NCI-H1417 treated with DMSO at 0.1 percent for 48 hours (cell line): ENCODE data around the gene RBM24.
"Not testable (repeated sequence)": the region's sequence is repeated elsewhere in the genome, so short reads cannot be mapped to it uniquely, and the experiment has no call there.

ENCODE experiments used
- DNase-seq: peaks from one replicate; lab custom pipeline; 2025; lab: John Stamatoyannopoulos, UW

RBM24 gene

DNA sequence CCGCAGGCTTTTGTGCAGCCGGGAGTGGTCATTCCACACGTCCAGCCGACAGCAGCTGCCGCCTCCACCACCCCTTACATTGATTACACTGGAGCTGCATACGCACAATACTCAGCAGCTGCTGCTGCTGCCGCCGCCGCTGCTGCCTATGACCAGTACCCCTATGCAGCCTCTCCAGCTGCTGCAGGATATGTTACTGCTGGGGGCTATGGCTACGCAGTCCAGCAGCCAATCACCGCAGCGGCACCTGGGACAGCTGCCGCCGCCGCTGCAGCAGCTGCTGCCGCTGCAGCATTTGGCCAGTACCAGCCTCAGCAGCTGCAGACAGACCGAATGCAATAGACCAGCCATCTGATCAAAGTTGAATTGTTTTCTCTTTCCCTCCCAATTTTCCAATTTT, 10.6 kb downstream of the RBM24 start:
- no peak for DNase-seq

DNA sequence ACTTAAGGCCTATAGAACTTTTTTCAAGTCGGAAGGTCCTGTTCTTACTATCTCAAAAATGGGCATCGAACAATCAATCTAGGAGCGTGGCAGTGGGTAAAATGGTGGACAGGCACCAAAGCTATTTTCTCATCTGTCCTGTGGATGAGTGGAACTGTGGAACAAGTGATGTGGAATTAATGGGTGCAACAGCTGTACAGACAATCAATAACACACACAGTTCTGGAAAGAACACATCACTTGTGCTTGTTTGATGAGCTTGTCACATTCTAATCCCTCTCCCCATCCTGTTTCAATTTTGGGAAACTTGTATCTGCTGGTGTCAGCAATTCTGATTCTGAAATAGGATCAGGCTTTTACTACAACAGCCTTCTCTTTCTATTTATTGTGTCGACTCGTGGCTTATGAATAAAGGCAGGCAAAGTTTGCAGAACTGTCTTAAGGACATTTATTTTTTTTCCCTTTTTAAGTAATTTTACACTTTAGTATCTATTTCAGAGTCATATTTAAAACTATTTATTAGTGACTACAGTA, 11.5 kb downstream of the RBM24 start:
- no peak for DNase-seq

DNA sequence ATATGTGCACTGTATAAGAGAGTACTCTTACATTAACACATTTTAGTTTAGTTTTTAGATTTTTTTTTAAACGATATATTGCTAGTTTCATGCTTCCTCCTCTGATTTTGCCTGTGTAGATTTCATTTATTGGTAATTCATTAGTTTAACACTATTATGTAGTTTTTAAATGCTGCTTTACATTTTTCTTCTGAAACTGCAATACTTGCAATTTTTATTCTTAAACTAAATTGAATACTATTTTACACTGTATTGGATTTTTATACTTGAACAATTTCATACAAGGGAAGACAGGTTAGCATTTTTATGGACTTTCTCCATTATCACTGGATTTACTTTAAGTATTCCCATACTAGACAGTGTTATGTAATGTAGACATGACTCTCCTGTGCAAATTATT, 12.2 kb downstream of the RBM24 start:
- no peak for DNase-seq

DNA sequence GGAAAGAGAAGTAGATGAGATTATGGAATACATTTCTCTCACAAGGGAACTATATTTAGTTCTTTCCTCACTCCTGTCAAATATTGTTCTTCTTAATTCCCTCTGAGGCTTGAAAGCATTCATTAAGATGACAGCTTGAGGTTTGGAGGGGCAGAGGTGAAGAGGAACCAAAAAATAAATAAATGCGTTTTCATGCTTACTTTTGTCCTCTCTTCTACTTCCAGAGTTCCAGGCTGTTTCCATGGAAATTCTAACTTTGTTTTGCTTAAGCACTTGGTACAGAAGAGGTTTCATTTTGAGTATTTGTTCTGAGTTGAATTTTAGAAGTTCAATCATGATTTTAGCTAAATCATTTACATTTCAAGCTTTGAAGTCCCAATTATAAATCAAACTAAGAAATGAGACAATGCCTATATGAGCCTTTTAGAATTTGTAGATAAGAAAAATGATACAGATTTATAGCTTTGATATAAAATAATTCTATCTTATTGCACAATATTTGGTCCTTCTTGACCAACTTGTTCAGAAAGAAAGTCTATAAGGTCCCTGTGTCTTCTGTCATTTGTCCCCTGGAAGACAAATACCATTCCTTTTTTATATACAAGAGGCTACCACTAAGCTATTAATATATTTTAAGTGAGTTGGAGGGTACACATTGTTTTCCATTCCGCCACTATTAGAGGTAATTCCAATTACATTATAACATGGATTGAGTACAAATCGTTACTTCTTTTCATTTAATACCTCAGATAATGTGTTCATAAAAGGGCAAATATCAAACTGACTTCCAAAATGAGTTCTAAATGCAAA, 16.3 kb downstream of the RBM24 start:
- DNase-seq, result no peak

DNA sequence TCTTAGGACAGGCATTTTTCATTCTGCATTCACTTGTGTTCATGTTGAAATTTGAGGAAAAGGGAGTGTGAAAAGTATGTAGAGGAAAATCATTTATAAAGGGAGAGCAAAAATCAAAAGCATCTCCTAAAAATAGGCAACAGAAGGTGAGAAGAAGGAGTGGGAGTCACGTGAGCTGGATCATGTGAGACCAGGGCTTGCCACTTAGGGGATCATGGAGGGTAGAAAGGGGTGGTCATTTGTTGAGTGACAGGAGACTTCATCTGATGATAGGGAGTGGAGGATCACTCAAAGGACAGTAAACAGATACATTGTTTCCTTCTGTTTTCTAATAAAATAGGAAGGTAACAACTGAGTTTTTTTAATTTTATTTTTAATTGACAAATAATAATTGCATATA, 17.1 kb downstream of the RBM24 start:
- no peak for DNase-seq

DNA sequence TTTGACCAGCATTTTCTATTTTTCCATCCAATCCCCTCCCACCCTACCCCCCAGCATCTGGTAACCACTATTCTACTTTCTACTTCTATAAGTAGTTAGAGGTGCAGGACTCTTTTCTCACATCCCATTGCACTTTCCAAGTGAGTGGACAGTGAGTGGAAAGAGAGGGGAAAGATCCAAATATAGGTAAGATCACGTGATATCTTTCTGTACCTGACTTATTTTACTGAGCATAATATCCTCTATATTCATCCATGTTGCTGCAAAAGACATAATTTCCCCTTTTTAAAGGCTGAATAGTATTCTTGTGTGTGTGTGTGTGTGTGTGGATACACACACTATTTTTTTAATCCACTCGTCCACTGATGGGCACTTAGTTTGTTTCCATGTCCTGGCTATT, 18.1 kb downstream of the RBM24 start:
- no peak for DNase-seq

DNA sequence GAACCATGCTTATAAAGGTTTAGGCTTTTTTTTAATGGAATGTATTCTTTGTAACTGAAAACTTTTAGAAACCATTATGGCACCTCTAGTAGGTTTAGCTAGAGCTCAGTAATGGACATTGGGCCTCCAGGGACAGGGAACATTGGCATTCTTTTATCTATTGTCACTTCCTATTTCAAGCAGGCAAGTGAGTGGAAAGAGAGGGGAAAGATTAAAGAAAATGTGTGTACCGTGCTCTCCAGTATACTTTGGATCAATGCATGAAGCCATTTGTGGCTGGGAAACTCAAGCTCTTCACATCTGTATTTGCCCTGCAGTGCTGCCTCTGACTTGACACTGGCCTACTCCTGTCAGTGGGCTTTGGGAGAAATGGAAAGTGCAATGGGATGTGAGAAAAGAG, 18.6 kb downstream of the RBM24 start:
- DNase-seq, result no peak

DNA sequence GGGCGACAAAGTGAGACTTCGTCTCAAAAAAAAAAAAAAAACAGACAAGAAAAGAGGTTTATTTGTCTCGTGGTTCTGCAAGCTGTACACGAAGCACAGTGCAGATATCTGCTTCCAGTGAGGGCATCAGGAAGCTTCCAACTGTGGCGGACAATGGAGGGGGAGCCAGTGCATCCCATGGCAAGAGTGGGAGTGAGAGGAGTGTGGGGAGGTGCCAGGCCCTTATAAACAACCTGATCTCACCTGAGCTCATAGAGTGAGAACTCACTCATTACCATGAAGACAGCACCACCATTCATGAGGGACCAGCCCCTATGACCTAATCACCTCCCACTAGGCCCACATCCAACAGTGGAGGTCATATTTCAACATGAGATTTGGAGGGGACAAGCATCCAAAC, 19.5 kb downstream of the RBM24 start:
- no peak for DNase-seq

DNA sequence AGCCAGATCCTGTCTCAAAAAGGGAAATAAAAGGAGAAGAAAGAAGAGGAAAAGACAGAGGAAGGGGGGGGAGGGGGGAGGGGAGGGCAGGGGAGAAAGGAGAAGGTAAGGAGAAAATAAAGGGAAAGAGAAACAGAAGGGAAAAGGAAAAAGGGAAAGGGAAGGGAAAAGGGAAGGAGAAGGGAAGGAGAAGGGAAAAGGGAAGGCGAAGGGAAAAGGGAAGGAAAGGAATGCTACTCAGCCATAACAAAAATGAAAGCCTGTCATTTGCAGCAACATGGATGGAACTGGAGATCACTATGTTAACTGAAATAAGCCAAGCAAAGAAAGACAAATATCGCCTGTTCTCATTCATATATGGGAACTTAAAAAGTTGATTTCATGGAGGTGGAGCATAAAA, 22.3 kb downstream of the RBM24 start:
- DNase-seq, result no peak

DNA sequence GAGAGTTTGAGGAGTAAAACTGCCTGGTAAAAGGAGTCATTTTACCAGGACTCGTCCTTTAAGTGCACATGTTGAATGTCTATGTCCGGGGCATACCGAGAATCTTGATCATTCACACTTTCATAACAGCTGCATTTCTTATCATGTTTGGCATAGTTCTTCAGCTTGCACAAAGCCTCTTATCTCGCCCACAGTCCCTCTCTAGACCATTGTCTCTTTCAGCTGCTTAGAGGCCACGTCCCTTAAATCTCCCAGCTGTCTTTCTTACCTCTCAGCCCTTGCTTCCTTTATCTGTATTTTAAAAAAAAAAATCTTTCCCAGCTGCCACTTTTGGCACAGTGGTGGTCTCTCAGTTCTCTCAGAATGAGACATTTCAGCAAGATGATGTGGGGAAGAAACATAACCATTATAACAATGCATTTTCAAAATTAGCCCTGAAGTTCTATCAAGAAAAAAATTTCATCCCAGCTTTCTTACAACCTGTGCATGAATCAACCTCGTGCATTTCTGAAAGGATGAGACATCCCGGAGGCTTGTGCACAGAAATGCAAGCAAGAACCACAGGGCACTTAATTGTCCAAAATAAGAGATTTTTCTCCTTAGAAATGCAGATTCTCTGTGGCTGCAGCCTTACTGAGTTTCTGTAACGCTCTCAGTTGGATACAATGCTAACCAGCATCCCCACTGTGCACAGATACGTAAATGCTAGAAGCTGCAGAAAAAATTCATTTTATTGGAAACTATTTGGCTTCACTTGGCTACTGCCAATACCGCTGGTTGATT, 24.2 kb downstream of the RBM24 start:
- DNase-seq, result no peak

DNA sequence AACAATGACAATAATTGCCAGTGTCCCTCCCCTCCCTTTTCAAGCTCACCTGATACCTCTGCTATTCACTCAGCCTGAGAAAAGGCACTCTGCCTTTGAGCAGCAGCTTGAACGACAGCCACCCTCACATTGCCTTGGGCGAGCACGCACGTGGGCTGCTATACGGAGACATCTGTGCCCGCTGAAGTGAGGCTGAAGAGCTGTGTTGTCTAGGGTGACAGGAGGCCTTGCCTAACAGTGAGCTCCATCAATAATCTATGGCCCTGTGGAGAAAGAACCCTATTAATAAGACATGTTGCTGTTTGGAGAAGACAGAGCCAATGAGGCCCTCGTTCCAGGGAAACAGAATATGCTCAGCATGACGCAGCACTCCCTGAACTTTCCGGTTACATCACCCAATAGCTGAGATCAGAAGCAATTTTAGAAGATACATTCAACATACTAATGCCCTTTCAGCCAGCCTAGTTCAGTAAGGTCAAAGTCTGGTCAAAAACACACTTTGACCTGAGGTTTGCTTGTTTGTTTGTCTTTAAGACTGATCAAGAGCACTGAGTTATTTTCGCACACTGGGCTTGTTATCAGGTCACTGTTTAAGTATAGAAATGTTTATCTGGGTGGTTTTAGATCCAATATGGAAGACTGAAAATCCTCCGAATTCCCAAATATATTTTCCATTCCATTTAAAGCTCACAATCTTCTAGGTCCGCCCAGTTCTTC, 30.6 kb downstream of the RBM24 start:
- DNase-seq, result no peak

DNA sequence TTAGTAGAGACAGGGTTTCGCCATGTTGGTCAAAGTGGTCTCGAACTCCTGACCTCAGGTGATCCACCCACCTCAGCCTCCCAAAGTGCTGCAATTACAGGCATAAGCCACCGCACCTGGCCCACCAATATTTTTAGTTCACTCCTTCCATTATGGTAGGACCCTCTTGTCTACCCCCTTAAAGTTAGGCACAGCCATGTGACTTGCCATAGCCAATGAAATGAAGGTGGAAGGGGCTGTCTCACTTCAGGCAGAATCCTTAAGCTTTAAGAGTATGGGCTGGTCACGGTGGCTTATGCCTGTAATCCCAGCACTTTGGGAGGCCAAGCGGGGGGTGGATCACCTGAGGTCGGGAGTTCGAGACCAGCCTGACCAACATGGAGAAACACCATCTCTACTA, 32.1 kb downstream of the RBM24 start:
- not testable (repeated sequence) for DNase-seq

DNA sequence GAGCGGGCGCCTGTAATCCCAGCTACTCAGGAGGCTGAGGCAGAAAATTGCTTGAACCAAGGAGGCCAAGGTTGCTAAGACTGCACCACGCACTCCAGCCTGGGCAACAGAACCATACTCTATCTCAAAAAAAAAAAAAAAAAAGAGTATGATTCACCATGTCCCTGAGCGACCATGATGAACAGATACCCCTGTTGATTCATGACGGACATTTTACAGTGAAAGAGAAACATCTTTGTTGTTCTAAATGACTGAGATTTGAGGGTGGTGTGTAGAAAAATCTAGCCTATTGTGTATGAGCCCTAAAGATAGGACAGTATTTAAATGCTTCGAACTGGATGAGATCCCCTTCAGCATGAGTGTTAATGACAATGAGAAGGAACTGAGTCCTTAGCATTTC, 32.8 kb downstream of the RBM24 start:
- DNase-seq, result no peak

DNA sequence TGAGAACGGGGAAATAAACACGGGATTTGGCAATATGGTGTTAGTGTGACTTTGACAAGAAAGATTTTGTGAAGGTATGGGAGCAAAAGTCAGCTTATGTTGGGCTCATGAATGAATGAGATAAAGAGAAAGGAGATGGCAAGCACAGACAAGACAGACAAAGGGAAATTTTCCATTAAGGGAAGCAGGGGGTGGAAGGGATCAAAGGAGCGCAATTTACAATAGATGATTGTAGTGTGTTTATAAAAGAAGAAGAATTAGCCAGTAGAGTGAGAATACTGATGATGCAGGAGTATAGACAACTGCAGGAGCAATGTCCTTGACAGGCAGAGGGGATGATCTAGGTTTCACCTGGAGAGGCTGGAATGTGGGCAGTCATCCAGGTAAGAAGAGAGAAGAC, 34.1 kb downstream of the RBM24 start:
- no peak for DNase-seq

DNA sequence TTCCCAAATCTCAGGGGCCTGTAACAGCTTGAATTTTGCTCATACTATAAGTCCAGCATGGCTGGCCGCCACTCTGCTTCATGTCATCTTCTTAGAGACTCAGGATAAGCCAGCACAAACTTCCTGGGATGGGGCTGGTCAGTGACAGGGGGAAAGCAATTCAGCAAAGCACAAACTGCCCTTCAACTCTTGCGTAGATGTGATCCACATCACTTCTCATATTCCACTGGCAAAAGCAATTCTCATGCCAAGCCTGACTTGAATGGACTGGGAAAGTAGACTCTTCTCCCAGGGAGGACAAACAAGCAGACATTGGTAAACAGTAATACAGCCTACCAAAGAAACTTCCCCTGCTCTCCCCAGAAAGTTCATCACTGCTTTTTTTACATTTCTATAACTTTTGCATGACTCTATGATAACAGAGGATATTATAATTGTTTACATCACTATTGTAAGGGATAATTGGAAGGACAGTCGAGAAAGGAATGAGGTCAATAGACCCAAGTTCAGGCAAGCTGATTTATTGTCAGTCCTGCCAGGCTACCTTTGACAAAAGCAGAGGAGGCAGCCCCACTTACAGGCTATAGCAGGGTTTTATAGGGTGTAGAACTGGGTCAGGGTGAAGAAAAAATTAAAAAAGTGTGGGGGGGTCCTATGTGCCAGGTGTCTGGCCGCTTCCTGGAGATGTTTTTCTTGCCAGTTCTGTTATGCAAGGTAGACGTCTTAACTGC, 37.4 kb downstream of the RBM24 start:
- DNase-seq, result no peak

DNA sequence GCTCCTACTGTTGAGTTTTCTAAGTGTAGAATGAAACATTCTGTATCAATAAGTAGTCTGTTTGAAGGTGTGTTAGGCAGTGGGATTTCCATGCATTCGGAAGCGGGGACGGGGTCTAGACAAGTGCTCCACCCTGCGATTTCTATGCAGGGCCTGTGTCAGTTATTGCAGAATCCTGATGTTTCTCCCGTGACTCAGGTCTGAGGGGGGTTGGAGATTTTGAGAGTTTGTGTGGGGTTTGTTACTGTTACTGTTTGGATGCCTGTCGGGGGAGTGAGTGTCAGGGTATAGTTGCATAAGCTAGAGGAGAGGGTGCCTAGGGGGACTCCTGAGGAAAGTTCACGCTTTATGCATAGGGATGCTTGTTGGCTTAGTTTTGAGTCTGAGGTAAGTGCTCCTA, 39.1 kb downstream of the RBM24 start:
- DNase-seq, result not testable (repeated sequence)

DNA sequence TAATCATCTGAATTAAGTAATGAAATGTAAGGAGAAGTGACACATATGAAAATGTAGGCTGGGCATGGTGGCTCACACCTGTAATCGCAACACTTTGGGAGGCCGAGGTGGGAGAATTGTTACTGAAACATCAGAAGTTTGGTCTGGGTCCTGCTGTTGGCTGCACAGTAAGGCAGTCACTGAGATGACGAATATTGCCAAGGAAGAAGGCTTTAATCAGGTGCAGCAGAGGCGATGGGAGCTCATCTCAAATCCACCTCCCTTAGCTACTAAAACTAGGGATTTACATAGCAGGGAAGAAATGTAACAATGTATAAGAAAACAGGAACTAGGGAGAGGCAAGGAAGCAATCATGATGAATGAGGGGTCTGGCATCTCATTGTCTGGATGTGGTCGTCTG, 50.1 kb downstream of the RBM24 start:
- no peak for DNase-seq

DNA sequence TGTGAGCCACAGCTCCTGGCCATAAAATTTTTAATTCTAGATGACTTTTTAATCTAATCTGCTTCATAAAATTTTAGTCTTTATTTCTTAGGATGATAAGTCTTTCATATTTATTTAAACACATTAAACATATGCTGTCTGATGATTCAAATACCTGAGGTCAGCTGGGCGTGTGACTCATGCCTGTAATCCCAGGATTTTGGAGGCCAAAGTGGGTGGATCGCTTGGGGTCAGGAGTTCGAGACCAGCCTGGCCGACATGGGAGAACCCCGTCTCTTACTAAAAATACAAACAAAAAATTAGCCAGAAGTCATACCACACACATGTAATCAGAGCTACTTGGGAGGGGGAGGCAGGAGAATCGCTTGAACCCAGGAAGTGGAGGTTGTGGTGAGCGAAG, 53.1 kb downstream of the RBM24 start:
- DNase-seq, result no peak

DNA sequence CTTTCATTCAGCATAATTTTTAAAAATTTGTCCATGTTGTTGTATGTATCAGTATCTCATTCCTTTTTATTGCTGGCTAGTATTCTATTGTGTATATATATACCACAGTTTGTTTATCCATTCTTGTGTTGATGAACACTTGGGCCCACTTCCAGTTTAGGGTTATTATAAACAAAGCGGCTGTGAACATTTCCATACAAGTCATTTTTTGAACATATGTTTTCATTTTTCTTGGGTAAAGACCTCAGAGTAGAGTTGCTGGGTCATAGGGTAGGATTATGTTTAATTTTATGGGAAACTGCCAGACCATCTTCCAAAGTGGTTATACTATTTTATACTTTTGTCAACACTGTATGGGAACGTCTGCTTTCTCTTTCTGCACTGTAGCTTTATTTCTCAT, 55.3 kb downstream of the RBM24 start:
- DNase-seq, result no peak

DNA sequence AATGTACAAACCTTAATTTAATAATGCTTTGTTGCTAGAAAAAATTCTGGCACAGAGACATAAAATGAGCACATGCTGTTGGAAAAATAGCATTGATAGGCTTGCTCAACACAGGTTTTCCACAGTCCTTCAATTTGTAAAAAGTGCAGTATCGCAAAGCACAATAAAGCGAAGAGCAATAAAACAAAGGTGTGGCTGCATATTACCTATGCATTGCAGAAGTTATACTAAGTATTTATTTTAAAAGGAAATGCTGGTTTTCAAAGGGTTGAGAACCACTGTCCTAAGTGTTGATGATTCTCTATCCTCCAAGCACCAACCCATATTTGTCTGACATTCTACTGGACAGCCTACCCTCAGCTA, 58.1 kb downstream of the RBM24 start:
- DNase-seq, result no peak

DNA sequence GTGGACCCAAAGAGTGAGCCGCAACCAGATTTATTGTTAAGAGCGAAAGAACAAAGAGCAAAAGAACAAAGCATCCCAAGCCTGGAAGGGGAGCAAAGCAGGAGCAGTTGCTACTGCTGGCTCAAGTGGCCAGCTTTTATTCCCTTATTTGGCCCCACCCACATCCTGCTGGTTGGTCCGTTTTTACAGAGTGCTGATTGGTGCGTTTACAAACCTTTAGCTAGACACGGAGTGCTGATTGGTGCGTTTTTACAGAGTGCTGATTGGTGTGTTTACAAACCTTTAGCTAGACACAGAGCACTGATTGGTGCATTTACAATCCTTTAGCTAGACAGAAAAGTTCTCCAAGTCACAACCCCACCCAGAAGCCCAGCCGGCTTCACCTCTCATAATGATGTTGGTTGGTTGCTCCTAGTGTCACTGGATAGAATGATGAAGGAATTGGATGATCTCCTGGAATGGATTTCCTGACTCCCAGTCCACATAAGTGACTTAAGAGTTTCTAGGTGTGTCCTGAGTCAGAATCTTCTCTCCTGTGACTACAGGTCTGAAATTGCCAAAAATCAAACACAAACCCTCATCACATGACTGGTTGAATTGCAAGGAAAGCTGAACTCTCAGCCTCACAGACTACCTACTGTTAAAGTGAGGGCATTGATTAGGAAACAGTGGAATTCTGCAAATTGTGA, 60.1 kb downstream of the RBM24 start:
- no peak for DNase-seq

DNA sequence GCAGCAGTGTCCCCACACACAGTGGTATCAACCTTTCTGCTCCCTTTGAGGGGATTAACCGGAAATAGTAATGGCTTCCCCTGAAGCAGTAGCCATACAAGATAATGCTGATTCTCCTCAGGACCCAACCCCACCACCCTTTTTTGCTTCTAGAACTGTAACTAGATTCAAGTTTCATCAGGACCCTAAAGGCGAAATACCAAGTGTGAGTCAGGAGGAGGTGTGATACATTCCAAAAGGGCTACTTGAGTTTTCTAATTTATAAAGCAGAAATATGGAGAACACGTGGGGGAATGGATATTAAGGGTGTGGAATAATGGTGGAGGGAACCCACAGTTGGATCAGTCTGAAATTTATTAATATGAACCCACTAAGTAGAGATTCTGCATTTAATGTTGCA, 60.7 kb downstream of the RBM24 start:
- DNase-seq, result no peak
